Breast epithelium (tissue), 4 donors: Measurements from ENCODE around the gene CCZ1B. TPM values are rescaled to one million over a fixed set of nuclear protein-coding genes. Genes with fewer than 3 reads are reported as not detected.
A peak's percentile ranks its signal among the peaks of the same experiment; 100 is the strongest.
"Not testable (repeated sequence)": the region's sequence is repeated elsewhere in the genome, so short reads cannot be mapped to it uniquely, and the experiment has no call there.

Experiments used
- DNase-seq, 2 donors: peaks; one replicate each; pipeline ENCODE4 v3.0.0-alpha.2; 2019; ENCODE audit warnings: low spot score in 2 of 2
- H3K27ac ChIP-seq, 2 donors: fragments of 200-600 bp; sonication (generic) in 1 of 2; one replicate each; pipeline ENCODE4 v1.5.1; 2016 to 2019; ENCODE audit warnings: mild to moderate bottlenecking in 1 of 2
- H3K27me3 ChIP-seq, 2 donors: fragments of 200-600 bp; sonication (generic) in 1 of 2; one replicate each; pipeline versions ENCODE4 v1.5.1 to v1.6.0; 2017 to 2019; ENCODE audit warnings: control low read depth in 1 of 2, mild to moderate bottlenecking in 1 of 2
- H3K36me3 ChIP-seq: fragments of 200-600 bp; one replicate; pipeline ENCODE4 v1.5.1; 2019
- H3K4me1 ChIP-seq, 2 donors: fragments of 200-600 bp; sonication (generic); one replicate each; pipeline ENCODE4 v1.5.1; 2016 to 2019; ENCODE audit warnings: control low read depth in 1 of 2
- H3K4me3 ChIP-seq, 3 donors: fragments of 200-600 bp; sonication (generic); 1 replicate in 2 of 3; 2 replicates in 1 of 3; pipeline ENCODE4 v1.5.1; 2016 to 2019; ENCODE audit warnings: mild to moderate bottlenecking in 3 of 3, moderate library complexity in 2 of 3
- H3K9me3 ChIP-seq, 2 donors: fragments of 200-600 bp; sonication (generic) in 1 of 2; one replicate each; pipeline ENCODE4 v1.5.1; 2016 to 2019; ENCODE audit warnings: control low read depth in 1 of 2
- CTCF ChIP-seq, 3 donors: fragments of 450-650 bp; IDR thresholded peaks; one replicate each; pipeline ENCODE4 v1.5.1; 2016 to 2017; ENCODE audit warnings: antibody characterized with exemption in 3 of 3, mild to moderate bottlenecking in 3 of 3, moderate library complexity in 3 of 3
- POLR2A ChIP-seq: fragments of 450-650 bp; IDR thresholded peaks from one replicate; pipeline ENCODE4 v1.6.1; 2016; ENCODE audit warnings: antibody characterized with exemption, mild to moderate bottlenecking, moderate library complexity
- POLR2AphosphoS5 ChIP-seq, 3 donors: sonication (generic); formaldehyde crosslinking; IDR thresholded peaks; one replicate each; pipeline ENCODE4 v1.6.1; 2017; ENCODE audit warnings: antibody characterized with exemption in 3 of 3
- intact Hi-C: fragments of 100-400 bp; cut with DNase I; formaldehyde crosslinking; loops from one replicate; pipeline ENCODE4 v1.15.1; 2023; ENCODE audit warnings: low total_unique reads
- total RNA-seq, 3 donors: library from RNA; depleted of rRNA; stranded (reverse); fragments of >200 nt; gene quantifications; one replicate each; pipeline ENCODE4 v1.1.0, GENCODE V29; 2016

Gene CCZ1B
- total RNA-seq, 3 donors from 2014 or later, result 36.3 to 78.2 (median 69.8) TPM

- no peaks in the 10 kb centered on the region for H3K4me1 ChIP-seq
- no peak for DNase-seq
- intact Hi-C loops, result no loop called here
- no peaks in the 10 kb centered on the region for H3K9me3 ChIP-seq
- peaks cover 0 to 28% of the 10 kb centered on the region in 2 donors for H3K27me3 ChIP-seq
- TF ChIP-seq POLR2AphosphoS5 (IDR thresholded peaks at IDR 0.05), result no peak
- TF ChIP-seq CTCF (IDR thresholded peaks at IDR 0.05), result no peak
- no peak for TF ChIP-seq POLR2A
- H3K27ac ChIP-seq, result no peak overlapping the region
- H3K4me3 ChIP-seq, result no peak overlapping the region
- H3K36me3 ChIP-seq, result no peaks in the 10 kb centered on the region
Observed at GRCh38 chr7:6831018-6831725, 5.1 kb upstream of the CCZ1B start.

GRCh38 chr7:6830026-6830425 is 4.0 kb upstream of the CCZ1B start:
- intact Hi-C loops, H3K4me1 ChIP-seq, DNase-seq, H3K27ac ChIP-seq, H3K9me3 ChIP-seq, H3K4me3 ChIP-seq, H3K36me3 ChIP-seq: not testable (repeated sequence)
- H3K27me3 ChIP-seq, result peaks cover 0 to 28% of the 10 kb centered on the region in 2 donors

GRCh38 chr7:6829616-6830015 is 3.5 kb upstream of the CCZ1B start:
- H3K4me1 ChIP-seq, H3K27ac ChIP-seq, H3K9me3 ChIP-seq, H3K4me3 ChIP-seq, intact Hi-C loops, H3K36me3 ChIP-seq, DNase-seq: not testable (repeated sequence)
- H3K27me3 ChIP-seq, result peaks cover 0 to 26% of the 10 kb centered on the region in 2 donors

- H3K27ac ChIP-seq, DNase-seq, H3K4me1 ChIP-seq, intact Hi-C loops, H3K9me3 ChIP-seq, H3K4me3 ChIP-seq, H3K36me3 ChIP-seq: not testable (repeated sequence)
- H3K27me3 ChIP-seq, result peaks cover 0 to 11% of the 10 kb centered on the region in 2 donors
Observed at GRCh38 chr7:6827180-6827579, 1.1 kb upstream of the CCZ1B start.

GRCh38 chr7:6825236-6826125 is 594 bp downstream of the CCZ1B start:
- DNase-seq, H3K9me3 ChIP-seq, H3K4me1 ChIP-seq, H3K27me3 ChIP-seq, H3K27ac ChIP-seq, intact Hi-C loops, H3K36me3 ChIP-seq: not testable (repeated sequence)
- peak overlapping the region; percentile 51 to 73 (median 66) for H3K4me3 ChIP-seq

GRCh38 chr7:6821622-6822021 is 4.5 kb downstream of the CCZ1B start:
- H3K4me1 ChIP-seq, H3K9me3 ChIP-seq, H3K36me3 ChIP-seq, DNase-seq, H3K4me3 ChIP-seq, intact Hi-C loops, H3K27ac ChIP-seq, H3K27me3 ChIP-seq: not testable (repeated sequence)

- DNase-seq, H3K4me3 ChIP-seq, H3K27ac ChIP-seq, H3K27me3 ChIP-seq, H3K9me3 ChIP-seq, H3K4me1 ChIP-seq, intact Hi-C loops, H3K36me3 ChIP-seq: not testable (repeated sequence)
Observed at GRCh38 chr7:6815470-6815869, 10.6 kb downstream of the CCZ1B start.

GRCh38 chr7:6813011-6813410 is 13.1 kb downstream of the CCZ1B start:
- H3K4me1 ChIP-seq, intact Hi-C loops, H3K27ac ChIP-seq, H3K27me3 ChIP-seq, H3K36me3 ChIP-seq, H3K4me3 ChIP-seq, H3K9me3 ChIP-seq, DNase-seq: not testable (repeated sequence)

- H3K4me1 ChIP-seq, intact Hi-C loops: not testable (repeated sequence)
Observed at GRCh38 chr7:6807959-6808358, 18.1 kb downstream of the CCZ1B start.

GRCh38 chr7:6807393-6807918 is 18.6 kb downstream of the CCZ1B start:
- H3K36me3 ChIP-seq, DNase-seq, H3K4me1 ChIP-seq, H3K9me3 ChIP-seq, H3K4me3 ChIP-seq, intact Hi-C loops, H3K27me3 ChIP-seq, H3K27ac ChIP-seq: not testable (repeated sequence)

More at GRCh38 chr7:6807959-6808358, 18.1 kb downstream of the CCZ1B start:
- not testable (repeated sequence) for H3K9me3 ChIP-seq, H3K27ac ChIP-seq, H3K36me3 ChIP-seq, H3K27me3 ChIP-seq, DNase-seq, H3K4me3 ChIP-seq

- H3K9me3 ChIP-seq, DNase-seq, intact Hi-C loops, H3K4me1 ChIP-seq, H3K27ac ChIP-seq, H3K4me3 ChIP-seq, H3K27me3 ChIP-seq, H3K36me3 ChIP-seq: not testable (repeated sequence)
Observed at GRCh38 chr7:6800331-6800730, 25.7 kb downstream of the CCZ1B start.

GRCh38 chr7:6799887-6800286 is 26.2 kb downstream of the CCZ1B start:
- H3K4me3 ChIP-seq, H3K36me3 ChIP-seq, DNase-seq, H3K27me3 ChIP-seq, H3K27ac ChIP-seq, H3K4me1 ChIP-seq, intact Hi-C loops, H3K9me3 ChIP-seq: not testable (repeated sequence)
